OCI-LY7 (cell line): ENCODE results near the gene TASOR2. TPM values are rescaled to one million over a fixed set of nuclear protein-coding genes. Genes with fewer than 3 reads are reported as not detected.

Source experiments
- BruUV-seq: library from RNA; stranded (reverse); fragments of 400-500 nt; replicated peaks from 2 replicates; lab custom pipeline; 2021; lab: Mats Ljungman, UMichigan
- CTCF ChIA-PET: fragments of 300-600 bp; sonication (Branson Sonifier 250); formaldehyde crosslinking; loops from one replicate; lab custom pipeline; 2022; ENCODE audit warnings: antibody characterized with exemption; ENCODE audit not compliant: unreplicated experiment; lab: Charles Lee
- POLR2A ChIA-PET: fragments of 300-600 bp; sonication (Branson Sonifier 250); formaldehyde crosslinking; loops from one replicate; lab custom pipeline; 2022; ENCODE audit warnings: antibody characterized with exemption; lab: Charles Lee
- DNase-seq: peaks from one replicate; pipeline ENCODE4 v3.0.0-alpha.2; 2015; ENCODE audit warnings: low spot score
- H2AFZ ChIP-seq: fragments of 200-600 bp; sonication (generic), shearing (Covaris generic); 2 replicates; pipeline ENCODE4 v1.6.1; 2014; ENCODE audit warnings: mild to moderate bottlenecking, antibody characterized with exemption, low read length, moderate library complexity
- H3K27ac ChIP-seq: fragments of 200-600 bp; sonication (generic); 2 replicates; pipeline ENCODE4 v1.5.1; 2014; ENCODE audit warnings: mixed run types, low read depth, mild to moderate bottlenecking, moderate library complexity, low read length, inconsistent platforms; ENCODE audit not compliant: poor library complexity, severe bottlenecking
- H3K36me3 ChIP-seq: fragments of 200-600 bp; sonication (generic); 2 replicates; pipeline ENCODE4 v1.6.1; 2014; ENCODE audit warnings: mild to moderate bottlenecking, antibody characterized with exemption, low read length, moderate library complexity, mixed read lengths; ENCODE audit not compliant: insufficient read depth
- H3K4me1 ChIP-seq: fragments of 200-600 bp; sonication (generic); 2 replicates; pipeline ENCODE4 v1.5.1; 2014; ENCODE audit warnings: mild to moderate bottlenecking, low read length; ENCODE audit not compliant: insufficient read depth, poor library complexity, severe bottlenecking
- H3K4me2 ChIP-seq: fragments of 200-600 bp; sonication (generic); 2 replicates; pipeline ENCODE4 v1.6.1; 2014; ENCODE audit warnings: mild to moderate bottlenecking, low read length
- H3K4me3 ChIP-seq: fragments of 200-600 bp; sonication (generic); 2 replicates; pipeline ENCODE4 v1.5.1; 2014; ENCODE audit warnings: mild to moderate bottlenecking, low read depth, low read length; ENCODE audit not compliant: poor library complexity, severe bottlenecking
- H3K79me2 ChIP-seq: fragments of 200-600 bp; sonication (generic); 2 replicates; pipeline ENCODE4 v1.6.1; 2016; ENCODE audit warnings: low read depth, mild to moderate bottlenecking, low read length, moderate library complexity, mixed read lengths; ENCODE audit not compliant: insufficient read depth
- H3K9me2 ChIP-seq: fragments of 200-600 bp; sonication (generic); 2 replicates; pipeline ENCODE4 v1.6.1; 2016; ENCODE audit warnings: mild to moderate bottlenecking, low read length, mixed read lengths; ENCODE audit not compliant: insufficient read depth
- H3K9me3 ChIP-seq: fragments of 200-600 bp; sonication (generic); 2 replicates; pipeline ENCODE4 v1.6.1; 2014; ENCODE audit warnings: mild to moderate bottlenecking, mixed run types, low read length, mixed read lengths
- H4K20me1 ChIP-seq: fragments of 200-600 bp; sonication (generic); 2 replicates; pipeline ENCODE4 v1.6.1; 2014; ENCODE audit warnings: mild to moderate bottlenecking, antibody characterized with exemption, low read length, moderate library complexity, mixed read lengths; ENCODE audit not compliant: insufficient read depth
- EZH2phosphoT487 ChIP-seq: fragments of 200-600 bp; sonication (generic); IDR thresholded peaks from 2 replicates; pipeline ENCODE4 v1.6.1; 2018; ENCODE audit warnings: low read depth, borderline replicate concordance, mild to moderate bottlenecking, mixed run types, antibody characterized with exemption, low read length, moderate library complexity, mixed read lengths
- intact Hi-C: fragments of 100-400 bp; cut with micrococcal nuclease; formaldehyde crosslinking; loops from one replicate; pipeline ENCODE4 v1.10.0; 2022; ENCODE audit not compliant: unreplicated experiment
- total RNA-seq, 2 experiments: library from RNA; depleted of rRNA in 1 of 2; stranded (reverse); fragments of >200 nt in 1 of 2; shearing (Covaris generic) in 1 of 2; gene quantifications; 2 replicates each; pipeline ENCODE4 v1.2.3, GENCODE V29; 2014 to 2022
- TF ChIP-seq, protein P1 (sequence below): fragments of 200-600 bp; sonication (generic); conservative IDR thresholded peaks from 2 replicates; pipeline ENCODE4 v1.5.1; 2014; ENCODE audit warnings: mild to moderate bottlenecking, antibody characterized with exemption, low read length, moderate library complexity, mixed read lengths

Gene TASOR2
- total RNA-seq, 2 experiments from 2014 or later = 103 to 116 TPM

DNA sequence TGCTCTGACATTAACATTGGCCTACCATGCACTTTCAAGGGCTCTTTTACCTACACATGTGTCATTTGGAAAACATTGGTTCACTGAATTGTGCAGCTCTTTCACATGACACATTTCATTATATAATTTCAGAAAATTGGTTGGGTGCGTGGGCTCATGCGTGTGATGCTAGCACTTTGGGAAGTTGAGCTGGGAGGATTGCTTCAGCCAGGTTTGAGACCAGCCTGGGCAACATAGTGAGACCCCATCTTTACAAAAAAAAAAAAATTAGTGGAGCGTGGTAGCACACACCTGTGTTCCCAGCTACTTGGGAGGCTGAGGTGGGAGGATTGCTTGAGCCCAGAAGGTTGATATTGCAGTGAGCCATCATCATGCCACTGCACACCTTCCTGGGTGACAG is 3.9 kb downstream of the TASOR2 start:
- DNase-seq = peak; percentile 37
- Histone ChIP-seq H3K36me3 (peaks cover 43% of the 10 kb centered on the region), H3K4me2 (peak overlapping the region; percentile 91), H3K4me3 (peak overlapping the region; percentile 81), H3K9me3 (no peaks in the 10 kb centered on the region), H3K27ac (peak overlapping the region; percentile 77), H3K9me2 (no peaks in the 10 kb centered on the region), H3K4me1 (peaks cover 64% of the 10 kb centered on the region), H4K20me1 (peaks cover 9% of the 10 kb centered on the region; the same call in 1 of the 2 replicates), H3K79me2 (peaks cover 90% of the 10 kb centered on the region), H2AFZ (no peak overlapping the region)
- POLR2A ChIA-PET = interaction anchor here (0.6 to 8.6 kb wide), 20 partner anchors 9 to 310 kb away, joined by 3 to 142 read pairs (median 4); partner anchors contain the start of gene ASB13
- intact Hi-C loops = loop anchor here (5.0 kb wide), 1 partner anchor 399 kb away; the partner anchor contains the start of gene RBM17
- CTCF ChIA-PET = interaction anchor here (0.6 to 1.2 kb wide), 3 partner anchors 23 to 33 kb away, joined by 3 read pairs; no protein-coding TSS in a partner anchor
- BruUV-seq = no TSS peak
- no peak for TF ChIP-seq EZH2phosphoT487
- TF ChIP-seq, protein P1, sequence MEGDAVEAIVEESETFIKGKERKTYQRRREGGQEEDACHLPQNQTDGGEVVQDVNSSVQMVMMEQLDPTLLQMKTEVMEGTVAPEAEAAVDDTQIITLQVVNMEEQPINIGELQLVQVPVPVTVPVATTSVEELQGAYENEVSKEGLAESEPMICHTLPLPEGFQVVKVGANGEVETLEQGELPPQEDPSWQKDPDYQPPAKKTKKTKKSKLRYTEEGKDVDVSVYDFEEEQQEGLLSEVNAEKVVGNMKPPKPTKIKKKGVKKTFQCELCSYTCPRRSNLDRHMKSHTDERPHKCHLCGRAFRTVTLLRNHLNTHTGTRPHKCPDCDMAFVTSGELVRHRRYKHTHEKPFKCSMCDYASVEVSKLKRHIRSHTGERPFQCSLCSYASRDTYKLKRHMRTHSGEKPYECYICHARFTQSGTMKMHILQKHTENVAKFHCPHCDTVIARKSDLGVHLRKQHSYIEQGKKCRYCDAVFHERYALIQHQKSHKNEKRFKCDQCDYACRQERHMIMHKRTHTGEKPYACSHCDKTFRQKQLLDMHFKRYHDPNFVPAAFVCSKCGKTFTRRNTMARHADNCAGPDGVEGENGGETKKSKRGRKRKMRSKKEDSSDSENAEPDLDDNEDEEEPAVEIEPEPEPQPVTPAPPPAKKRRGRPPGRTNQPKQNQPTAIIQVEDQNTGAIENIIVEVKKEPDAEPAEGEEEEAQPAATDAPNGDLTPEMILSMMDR = no peak

DNA sequence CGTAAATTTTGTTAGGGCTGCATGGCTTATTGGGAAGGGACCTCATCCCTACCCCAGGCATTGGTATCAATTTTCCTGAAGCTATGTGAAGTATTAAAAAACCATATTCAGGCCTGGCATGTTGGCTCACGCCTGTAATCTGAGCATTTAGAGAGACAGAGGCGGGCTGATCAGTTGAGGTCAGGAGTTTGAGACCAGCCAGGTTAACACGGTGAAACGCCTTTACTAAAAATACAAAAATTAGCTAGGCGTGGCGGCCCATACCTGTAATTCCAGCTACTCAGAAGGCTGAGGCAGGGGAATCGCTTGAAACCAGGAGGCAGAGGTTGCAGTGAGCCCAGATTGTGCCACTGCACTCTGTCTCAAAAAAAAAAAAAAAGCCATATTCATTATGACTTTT is 7.1 kb downstream of the TASOR2 start:
- Histone ChIP-seq H3K4me3 (peak overlapping the region; percentile 70), H3K79me2 (peaks cover 100% of the 10 kb centered on the region), H2AFZ (no peak overlapping the region), H3K36me3 (peaks cover 44% of the 10 kb centered on the region), H3K27ac (peak overlapping the region; percentile 92), H3K9me2 (no peaks in the 10 kb centered on the region), H4K20me1 (no peaks in the 10 kb centered on the region), H3K4me2 (peak overlapping the region; percentile 91), H3K4me1 (peaks cover 87% of the 10 kb centered on the region), H3K9me3 (peaks cover 10% of the 10 kb centered on the region; the same call in 1 of the 2 replicates)
- DNase-seq = peak; percentile 37
- CTCF ChIA-PET = interaction anchor here (0.8 to 1.1 kb wide), 4 partner anchors 9 to 198 kb away, joined by 3 to 5 read pairs (median 3); partner anchors contain the start of gene FBH1
- TSS peak; percentile 76 for BruUV-seq
- TF ChIP-seq EZH2phosphoT487 = no peak
- intact Hi-C loops = loop anchor here (1.0 to 10.0 kb wide), 4 partner anchors 35 to 373 kb away; partner anchors contain the start of gene IL2RA
- POLR2A ChIA-PET = interaction anchor here (0.5 to 8.6 kb wide), 20 partner anchors 9 to 1633 kb away, joined by 3 to 142 read pairs (median 6); partner anchors contain the start of genes ANKRD16, ASB13, FBH1 and GDI2

DNA sequence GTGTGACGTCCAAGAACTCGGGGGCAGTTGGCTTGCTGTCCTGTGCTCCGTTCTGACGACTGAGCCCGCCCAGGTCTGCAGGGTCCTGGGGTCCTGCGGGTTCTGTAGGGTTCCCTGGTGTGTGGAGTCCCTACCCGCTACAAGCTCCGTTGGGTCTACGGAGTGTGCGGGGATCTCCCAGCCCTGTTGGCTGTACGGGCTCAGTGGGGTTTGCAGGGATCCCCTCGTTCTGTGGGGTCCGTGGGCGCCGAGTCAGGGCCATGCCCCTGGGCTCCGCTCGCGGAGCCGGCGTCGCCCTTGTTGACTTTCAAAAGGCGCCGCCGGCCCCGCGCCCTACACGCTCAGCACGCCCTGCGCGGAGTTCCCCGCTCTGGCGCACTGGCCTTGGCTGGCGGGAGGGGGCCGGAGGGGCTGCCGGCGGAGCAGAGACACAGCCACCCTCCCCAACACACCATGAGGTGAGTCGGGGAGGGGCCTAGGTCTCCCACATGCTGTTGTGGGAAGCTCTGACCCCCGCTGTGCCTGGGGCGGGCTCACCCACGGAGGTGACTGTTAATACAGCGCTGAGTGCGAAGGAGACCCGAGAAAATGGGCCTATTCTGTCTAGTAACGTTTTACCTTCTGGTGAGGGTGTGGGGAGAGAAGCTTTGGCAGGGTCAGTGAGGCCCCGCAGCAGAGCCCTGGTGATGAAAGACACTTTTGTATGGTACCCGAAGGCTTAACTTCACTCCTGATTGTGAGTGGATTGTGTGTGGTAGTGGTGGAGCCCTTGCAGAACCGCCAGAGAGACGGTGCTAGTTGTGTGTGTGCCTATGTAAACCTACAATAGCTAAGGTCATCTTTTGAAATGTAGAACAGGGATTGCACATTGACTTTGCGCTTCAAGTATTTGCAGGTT is 8.1 kb downstream of the TASOR2 start:
- H4K20me1 ChIP-seq = no peaks in the 10 kb centered on the region; the same call in 1 of the 2 replicates
- peaks cover 100% of the 10 kb centered on the region for H3K79me2 ChIP-seq
- peak; percentile 87 for DNase-seq
- BruUV-seq = no TSS peak
- peak overlapping the region; percentile 91 for H3K4me2 ChIP-seq
- ChIA-PET CTCF (interaction anchor here (0.6 to 1.2 kb wide), 5 partner anchors 8 to 252 kb away, joined by 3 read pairs; partner anchors contain the start of gene FBH1), POLR2A (interaction anchor here (0.5 to 8.6 kb wide), 33 partner anchors 8 to 1632 kb away, joined by 3 to 142 read pairs (median 6); partner anchors contain the start of genes ANKRD16, ASB13, FBH1 and GDI2)
- peak overlapping the region; percentile 70 for H3K4me3 ChIP-seq
- H3K36me3 ChIP-seq = peaks cover 35% of the 10 kb centered on the region
- TF ChIP-seq, protein P1 = no peak
- no peak for TF ChIP-seq EZH2phosphoT487
- peak overlapping the region; percentile 92 for H3K27ac ChIP-seq
- H3K4me1 ChIP-seq = peaks cover 91% of the 10 kb centered on the region
- no peaks in the 10 kb centered on the region for H3K9me2 ChIP-seq
- H2AFZ ChIP-seq = no peak overlapping the region
- H3K9me3 ChIP-seq = peaks cover 16% of the 10 kb centered on the region; the same call in 1 of the 2 replicates
- intact Hi-C loops = loop anchor here (1.0 to 10.0 kb wide), 3 partner anchors 36 to 372 kb away; partner anchors contain the start of gene IL2RA
